Activated CD4-positive, CD25-positive, alpha-beta regulatory T cell (primary cell): Measurements from ENCODE around the gene EIF4EBP2.

Source experiments
- DNase-seq, 4 experiments: peaks; one replicate each; lab custom pipeline; 2025; lab: John Stamatoyannopoulos, UW

EIF4EBP2 gene

DNA sequence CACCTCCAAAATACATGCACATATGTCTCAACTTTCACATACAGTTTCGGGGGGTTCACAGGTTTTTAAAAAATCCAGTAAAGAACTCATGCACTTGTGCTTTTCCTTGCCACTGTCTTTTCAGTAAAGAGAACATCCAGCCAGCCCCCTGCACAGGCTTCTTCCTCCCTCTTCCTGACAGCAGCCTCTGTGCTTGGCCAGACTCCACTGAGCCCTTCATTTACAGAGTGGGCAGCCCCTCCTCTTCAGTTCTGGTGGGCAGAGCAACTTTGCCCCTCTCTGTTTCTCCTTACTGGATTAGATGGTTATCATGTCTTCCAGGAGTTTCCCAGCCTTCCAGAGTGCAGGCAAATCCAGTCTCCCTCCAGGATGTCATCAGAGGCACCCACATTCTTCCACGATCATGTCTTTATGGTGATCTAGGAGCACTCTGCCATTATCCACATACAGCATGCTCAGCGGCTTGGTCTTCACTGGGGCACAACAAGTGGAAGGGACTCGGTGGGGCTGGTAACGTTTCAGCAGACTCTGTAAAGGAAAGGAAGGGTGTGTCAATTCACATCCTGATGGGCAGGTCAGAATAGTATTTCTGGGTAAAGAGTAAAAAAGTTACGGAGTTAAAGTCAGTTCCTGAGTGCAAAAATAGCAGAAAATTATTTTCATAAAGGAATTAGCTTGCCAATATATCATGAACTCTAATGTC is 28.8 kb downstream of the EIF4EBP2 start:
- no peak for DNase-seq

DNA sequence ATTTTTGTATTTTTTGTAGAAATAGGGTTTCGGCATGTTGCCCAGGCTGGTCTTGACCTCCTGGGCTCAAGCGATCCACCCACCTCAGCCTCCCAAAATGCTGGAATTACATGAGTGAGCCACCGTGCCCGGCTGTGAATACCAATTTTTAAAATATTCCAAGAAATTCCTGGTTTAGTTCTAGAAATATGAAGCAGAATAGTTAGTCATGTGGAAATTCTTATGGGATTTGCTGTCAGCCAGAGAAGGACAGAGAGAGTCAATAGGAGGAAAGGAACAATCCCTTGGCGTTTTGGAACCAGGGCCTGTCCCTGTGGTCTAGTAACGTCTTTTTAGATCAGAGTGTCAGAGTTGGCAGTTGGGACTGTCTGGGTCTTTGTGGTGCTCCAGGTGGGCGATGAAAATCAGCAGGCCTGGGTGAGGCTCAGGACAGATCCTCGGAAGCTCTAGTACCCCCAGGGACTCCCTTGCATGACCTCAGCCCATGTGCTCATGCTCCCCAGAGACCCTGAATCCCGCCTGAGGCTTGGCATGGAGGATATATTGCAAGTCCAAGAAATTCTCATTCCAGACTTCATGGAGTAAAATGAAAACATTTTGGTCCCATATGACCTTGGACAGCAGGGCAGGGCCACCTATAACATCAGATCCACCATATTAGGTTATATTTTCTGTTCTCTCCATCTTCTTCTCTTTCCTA is 29.8 kb downstream of the EIF4EBP2 start:
- no peak for DNase-seq

DNA sequence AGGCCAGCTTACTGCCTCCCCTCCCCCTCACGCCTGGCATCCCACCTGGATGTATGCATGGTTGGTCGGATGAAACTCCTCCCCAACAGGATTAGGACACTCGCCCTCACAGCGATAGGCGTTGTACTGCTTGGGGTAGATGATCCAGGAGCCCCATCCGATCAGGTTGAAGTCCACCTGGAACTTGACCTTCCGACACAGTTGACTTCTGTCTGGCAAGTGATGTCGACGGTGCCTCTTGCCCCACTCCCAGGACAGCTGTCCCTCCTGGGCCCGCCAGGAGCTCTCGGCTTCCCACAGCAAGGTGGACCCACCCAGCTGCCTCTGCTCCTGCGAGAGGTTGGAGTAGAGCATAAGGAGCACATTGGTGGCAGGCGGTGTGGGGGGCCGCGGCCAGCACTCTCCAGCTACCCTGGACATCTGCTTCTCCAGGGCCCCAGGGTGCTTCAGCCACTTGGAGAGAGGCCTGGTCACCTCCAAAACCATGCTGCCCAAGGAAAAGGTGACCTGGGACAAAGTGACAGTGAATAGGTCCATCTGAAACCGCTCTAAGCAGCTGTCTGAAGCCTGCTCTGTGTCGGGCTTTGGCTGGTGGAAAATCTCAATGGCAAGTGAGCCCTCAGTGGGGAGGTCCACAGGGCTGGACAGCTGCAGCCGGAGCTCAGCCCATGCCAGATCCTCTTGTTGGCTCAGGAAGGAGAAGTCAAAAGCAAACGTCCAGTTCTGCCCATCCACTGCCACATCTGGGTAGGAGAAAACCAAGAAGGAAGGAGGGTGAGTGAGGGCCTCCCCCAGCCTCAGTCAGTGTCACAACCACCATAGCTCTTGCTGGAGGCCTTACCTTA is 31.5 kb downstream of the EIF4EBP2 start:
- no peak for DNase-seq

- DNase-seq: no peak
Measured at GRCh38 chr10:70437721-70438120, 33.8 kb downstream of the EIF4EBP2 start.

DNA sequence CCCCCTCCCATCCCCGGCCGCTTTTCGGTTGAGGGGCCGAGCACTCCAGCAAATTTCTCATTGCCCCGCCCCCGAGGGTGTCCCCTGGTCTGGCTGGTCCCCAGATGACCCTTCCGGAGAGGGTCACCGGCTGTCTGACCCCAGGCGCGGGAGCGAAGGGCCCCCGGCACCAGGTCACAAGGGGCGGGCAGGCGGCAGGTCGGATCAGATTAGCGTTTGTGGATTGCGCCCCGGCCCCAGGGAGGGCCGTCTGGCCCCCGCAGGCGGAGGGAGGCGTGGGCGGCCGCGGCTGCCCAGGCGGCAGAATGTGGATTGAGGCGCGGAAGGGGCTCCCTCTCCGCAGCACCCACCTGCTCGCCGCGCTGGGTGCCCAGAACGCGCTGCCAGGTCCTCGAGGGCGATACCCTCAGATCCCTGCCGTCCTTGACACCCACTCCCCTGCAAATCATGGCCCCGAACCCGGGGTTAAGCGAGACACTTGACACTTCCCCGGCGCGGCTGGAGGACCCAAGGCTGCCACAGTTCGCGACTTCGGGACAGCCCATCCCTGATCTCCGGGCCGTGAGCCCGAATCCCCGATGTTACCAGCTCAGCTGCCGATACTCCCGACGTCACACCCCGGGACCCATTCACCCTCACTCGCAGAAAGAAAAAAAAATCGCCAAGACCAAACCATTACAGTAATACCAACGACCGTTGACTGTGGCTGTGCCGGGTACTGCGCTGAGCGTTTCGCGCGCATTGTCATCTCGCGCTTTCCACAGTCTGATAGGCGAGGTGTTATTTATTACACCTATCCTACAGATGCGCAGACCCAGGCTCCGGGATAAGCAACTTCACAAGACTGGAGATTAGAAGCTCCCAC is 36.6 kb downstream of the EIF4EBP2 start:
- DNase-seq: no peak

DNA sequence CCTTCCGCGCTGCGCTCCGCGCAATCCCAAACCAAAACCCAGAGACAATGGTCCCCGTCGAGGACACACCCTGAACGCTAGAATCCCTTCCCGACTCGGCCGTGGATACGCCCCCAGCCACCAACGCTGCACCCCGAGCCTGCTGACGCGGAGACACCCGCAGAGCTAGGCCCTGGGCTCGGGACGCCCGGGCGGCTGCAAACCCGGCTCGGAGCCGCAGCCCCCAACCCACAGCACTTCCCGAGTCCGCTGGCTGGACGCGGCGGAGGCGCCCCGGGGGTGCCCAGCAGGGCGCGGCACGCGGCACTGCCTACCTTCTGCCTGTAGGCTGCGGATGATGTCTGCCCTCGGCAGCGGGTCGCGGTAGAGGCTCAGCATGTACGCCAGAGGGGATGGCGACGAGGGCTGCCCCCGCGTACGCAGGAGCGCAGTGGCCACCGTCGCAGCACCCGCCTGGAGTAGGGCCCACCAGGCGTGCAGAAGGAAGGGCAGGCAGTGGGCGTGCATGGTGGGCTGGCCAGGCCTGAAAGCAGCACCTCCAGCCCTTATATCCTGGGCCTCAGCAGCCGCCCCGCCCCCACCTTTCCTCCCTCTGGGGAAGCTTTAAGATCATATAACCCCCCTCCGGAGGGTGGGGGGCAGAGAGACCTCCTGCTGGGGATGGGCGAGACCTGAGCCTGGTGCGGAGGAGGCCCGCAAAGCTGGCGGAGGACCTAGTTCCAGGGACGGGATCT is 37.4 kb downstream of the EIF4EBP2 start, which contains the start of gene NODAL:
TSS of gene NODAL (minus strand) at position 521 of the 734 bp plus-strand sequence. CDS start at position 507, 14 bp downstream.
- no peak for DNase-seq

- DNase-seq: no peak
Measured at GRCh38 chr10:70441895-70442309, 38.0 kb downstream of the EIF4EBP2 start.

- DNase-seq: no peak
Measured at GRCh38 chr10:70442332-70442988, 38.5 kb downstream of the EIF4EBP2 start.

DNA sequence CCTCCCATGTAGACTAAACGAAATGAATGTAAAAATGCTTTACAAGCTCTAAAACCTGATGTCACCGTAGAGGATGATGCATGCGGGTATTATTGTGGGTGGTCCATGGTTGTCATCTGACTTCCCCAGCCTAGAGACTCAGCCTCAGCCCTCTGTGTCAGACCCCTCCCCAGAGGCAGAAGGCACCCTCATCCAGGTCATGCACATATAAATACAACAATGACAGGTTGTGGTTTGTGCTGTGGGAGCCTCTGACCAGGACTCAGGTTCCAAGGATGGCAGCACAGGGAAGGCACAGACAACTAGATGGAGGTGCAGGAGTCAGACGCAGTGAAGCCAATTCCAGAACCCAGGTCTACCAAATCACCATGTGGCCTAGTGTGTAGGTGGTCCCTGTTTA is 40.8 kb downstream of the EIF4EBP2 start:
- no peak for DNase-seq

DNA sequence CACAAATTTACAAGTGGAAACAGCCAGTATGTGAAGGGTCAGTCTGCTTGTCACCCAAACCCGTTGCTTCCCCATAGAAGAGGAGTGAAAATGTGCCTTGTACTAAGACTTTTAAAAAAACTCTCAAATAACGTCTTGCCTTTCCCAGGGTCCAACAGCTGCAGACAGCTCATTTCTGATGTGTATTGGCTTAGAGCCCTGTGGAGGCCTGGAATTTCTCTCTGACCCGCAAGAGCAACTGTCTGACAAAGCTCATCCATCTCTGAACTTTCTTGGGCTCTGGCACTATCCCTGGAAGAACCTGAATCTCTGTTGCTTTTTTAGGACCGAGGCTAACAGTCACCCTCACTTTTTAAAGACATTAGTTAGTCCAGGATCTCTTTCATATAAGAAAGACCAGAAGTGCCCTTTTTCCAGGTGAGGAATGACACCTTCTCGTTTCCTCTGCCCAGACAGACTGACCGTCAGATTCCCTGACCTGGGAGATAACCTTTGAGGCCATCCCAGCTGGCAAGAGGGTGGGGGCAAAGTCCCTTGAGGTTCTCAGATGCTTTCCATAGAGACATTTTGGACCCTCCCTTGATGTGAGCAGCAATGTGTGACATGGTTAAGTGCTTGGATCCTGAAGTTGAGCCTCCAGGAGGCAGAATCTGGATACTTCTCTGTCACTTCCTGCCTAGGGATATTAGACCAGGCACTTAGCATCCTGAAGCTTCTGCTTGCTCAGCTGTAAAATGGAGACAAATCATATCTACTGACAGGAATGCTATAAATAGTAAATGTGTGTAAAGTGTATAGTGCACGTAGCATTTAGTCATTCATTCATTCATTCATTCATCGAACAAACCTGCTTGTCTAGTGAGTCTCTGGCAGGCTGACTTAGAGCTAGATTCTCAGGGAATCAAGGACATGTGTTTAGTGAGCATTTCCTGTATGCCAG is 42.0 kb downstream of the EIF4EBP2 start:
- no peak for DNase-seq

- no peak for DNase-seq
Measured at GRCh38 chr10:70448236-70448635, 44.3 kb downstream of the EIF4EBP2 start.

- DNase-seq: no peak
Measured at GRCh38 chr10:70455213-70455630, 51.3 kb downstream of the EIF4EBP2 start.

DNA sequence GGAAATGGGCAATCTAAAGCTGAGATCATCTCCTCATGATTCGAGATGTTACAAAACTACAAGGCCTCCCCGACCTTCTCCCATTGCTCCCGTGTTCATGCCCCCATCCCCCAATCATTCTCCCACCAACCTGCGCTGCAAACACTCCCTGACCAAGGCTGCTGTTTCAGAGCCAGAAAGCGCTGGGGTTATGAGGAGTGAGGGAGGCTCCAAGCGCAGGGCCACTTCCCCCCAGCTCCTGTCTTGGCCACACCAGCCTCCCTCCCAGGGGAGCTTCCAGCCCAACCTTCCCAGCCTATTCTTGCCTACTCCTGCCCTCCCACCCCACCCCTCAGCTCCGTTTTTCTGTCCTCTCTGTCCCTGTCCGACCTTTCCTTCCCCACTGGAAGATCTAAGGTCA is 52.2 kb downstream of the EIF4EBP2 start:
- DNase-seq: no peak

GRCh38 chr10:70457759-70458305 is 53.9 kb downstream of the EIF4EBP2 start:
- no peak for DNase-seq

DNA sequence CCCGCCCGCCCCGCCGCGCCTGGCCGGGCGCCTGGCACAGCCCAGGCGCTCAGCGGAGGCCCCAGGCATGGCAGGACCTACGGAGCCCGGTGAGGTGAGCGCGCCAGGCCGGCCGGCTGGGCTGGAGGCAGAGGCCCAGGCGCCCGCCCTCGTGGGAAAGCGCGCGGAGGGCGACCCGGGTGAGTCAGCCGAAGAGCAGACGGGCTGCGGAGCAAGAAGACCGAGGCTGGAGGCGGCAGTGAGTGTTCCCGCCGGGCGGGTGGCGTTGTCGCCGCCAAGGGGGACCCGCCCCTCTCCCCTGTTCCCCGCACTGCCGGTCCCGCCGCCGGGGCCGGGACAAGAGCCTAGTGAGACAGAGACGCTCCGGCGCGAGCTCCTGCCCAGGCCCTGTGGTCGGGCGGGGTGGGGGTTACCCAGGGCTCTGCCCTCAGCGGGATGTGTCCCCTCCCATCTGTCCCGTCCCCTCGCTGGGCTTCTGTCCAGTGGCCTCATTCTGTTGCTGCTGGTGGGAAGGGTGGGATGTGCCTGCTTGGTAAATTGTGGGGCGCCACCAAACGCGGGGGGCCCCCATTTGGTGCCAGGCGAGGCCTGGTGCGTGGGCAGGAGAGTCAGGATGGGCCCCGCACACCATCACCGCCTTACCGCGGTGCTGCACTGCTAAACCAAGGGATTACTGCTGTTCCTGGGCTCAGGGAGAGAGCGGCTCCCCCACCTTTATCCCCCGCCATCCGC is 54.5 kb downstream of the EIF4EBP2 start:
- DNase-seq: peak in 1 of 4 experiments; percentile 16

- no peak for DNase-seq
Measured at GRCh38 chr10:70459061-70459773, 55.3 kb downstream of the EIF4EBP2 start.

- no peak for DNase-seq
Measured at GRCh38 chr10:70459774-70460490, 56.0 kb downstream of the EIF4EBP2 start.
